ENCODE data around the gene KCNIP4.

Gene KCNIP4

DNA sequence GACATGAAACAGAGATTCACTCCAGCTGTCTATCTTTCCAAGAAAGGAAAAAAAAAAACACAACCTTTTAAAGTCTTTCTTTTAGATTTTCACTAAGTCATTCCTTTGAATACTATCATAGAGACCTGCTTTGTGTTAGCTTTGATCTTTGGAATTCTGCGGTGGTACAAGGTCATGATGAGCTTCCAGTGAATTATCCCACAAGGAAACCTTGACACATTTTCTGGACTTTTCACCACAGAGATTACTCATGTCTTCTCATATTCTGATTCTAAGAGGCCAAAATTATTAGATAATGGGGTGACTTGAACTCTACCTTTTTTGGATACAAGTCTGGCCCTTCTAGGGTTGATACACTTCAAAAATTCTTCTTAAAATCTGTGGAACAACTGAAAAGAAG is 1046.7 kb downstream of the KCNIP4 start:
- no peak for DNase-seq

DNA sequence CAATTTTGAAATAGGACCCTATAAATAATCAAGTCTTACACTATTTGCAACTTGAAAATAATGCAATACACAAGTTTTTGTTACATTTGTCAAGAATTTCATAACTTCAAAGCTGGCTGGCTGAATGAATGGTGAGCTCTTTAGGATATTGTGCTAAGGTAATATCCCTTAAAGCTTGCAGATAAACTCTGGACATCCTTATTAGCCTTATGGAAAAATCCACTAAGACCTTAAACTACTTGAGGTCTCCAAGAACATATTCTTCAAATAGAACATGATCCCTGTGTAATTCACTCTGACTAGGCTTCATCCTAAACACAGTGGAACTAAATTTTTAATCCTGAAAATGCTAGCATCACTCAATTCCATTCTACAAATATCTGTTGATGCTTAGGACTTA is 1049.0 kb downstream of the KCNIP4 start:
- no peak for DNase-seq

GRCh38 chr4:20895988-20896387 is 1052.6 kb downstream of the KCNIP4 start:
- no peak for DNase-seq

- no peak for DNase-seq
Observed at GRCh38 chr4:20895208-20895607, 1053.4 kb downstream of the KCNIP4 start.

- DNase-seq, result no peak
Observed at GRCh38 chr4:20890761-20891160, 1057.8 kb downstream of the KCNIP4 start.

DNA sequence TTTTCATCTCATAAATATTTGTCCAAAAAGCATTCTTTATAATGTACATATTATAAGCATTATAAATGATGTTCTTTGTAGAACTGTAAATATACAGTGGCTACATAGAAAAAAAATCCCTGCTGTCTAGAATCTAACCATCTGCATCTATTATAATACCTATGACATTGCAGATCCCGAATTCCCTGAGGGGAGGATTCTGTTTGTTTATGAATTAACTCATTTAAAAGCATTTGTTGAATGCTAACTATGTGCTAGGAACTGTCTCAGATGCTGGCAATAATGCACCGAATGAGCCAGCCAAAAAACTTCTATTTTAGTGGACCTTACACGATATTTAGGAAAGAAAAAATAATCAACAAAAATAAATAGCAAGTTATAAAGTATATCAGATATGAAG is 1058.7 kb downstream of the KCNIP4 start:
- no peak for DNase-seq

GRCh38 chr4:20883677-20884076 is 1064.9 kb downstream of the KCNIP4 start:
- DNase-seq, result no peak

GRCh38 chr4:20883231-20883630 is 1065.3 kb downstream of the KCNIP4 start:
- no peak for DNase-seq

GRCh38 chr4:20882500-20882899 is 1066.1 kb downstream of the KCNIP4 start:
- no peak for DNase-seq

DNA sequence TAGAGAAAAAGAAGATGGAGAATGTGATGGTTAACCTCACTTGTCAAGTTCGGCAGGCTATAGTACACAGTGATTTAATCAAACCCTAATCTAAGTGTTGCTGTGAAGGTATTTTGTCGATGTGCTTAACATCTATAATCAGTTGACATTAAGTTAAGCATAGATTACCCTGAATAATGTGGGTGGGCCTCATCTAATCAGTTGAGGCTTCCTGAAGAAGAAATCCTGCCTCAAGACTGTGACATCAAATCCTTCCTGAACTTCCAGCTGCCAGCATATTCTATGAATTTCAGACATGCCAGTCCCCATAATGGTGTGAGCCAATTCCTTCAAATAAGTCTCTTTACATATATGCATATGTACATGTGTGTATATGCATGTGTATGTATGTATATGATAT is 1066.9 kb downstream of the KCNIP4 start:
- DNase-seq, result no peak

GRCh38 chr4:20878806-20879205 is 1069.8 kb downstream of the KCNIP4 start:
- no peak for DNase-seq

DNA sequence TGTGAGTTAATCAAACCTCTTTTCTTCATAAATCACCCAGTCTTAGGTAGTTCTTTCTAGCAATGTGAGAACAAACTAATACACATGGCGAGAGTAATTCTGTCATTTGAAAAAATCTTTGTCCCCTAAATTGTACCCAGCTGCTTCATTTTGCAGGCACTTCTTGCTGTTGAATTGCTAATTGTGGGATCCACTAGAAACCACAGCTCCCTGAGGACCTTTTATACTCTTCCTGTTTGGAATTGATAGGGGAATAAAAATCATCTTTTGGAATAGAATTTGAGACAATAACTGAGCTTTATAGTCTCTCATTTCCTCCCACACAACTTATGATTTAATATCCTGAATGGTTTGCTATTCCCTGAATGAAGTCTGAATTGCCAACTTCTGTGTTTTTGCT is 1078.1 kb downstream of the KCNIP4 start:
- no peak for DNase-seq

GRCh38 chr4:20868108-20868507 is 1080.5 kb downstream of the KCNIP4 start:
- no peak for DNase-seq

DNA sequence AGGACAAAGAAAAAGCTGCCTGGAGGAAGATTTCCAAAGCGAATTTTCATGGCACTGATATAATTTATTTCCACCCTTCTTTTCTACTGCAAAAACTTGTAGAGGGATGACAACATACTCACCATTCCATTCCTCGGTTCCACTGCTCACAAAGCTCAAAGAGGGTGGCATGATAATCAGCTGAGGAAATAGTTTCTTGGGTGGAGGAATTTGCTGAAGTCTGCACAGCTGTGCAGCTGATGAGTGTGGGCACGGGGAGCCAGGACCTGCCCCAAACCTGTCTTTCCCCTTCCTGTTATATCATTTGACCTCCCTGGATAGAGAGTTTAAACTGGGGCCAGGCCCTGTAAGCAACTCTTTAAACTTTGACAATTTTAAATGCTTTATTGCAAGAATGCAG is 1087.7 kb downstream of the KCNIP4 start:
- no peak for DNase-seq

DNA sequence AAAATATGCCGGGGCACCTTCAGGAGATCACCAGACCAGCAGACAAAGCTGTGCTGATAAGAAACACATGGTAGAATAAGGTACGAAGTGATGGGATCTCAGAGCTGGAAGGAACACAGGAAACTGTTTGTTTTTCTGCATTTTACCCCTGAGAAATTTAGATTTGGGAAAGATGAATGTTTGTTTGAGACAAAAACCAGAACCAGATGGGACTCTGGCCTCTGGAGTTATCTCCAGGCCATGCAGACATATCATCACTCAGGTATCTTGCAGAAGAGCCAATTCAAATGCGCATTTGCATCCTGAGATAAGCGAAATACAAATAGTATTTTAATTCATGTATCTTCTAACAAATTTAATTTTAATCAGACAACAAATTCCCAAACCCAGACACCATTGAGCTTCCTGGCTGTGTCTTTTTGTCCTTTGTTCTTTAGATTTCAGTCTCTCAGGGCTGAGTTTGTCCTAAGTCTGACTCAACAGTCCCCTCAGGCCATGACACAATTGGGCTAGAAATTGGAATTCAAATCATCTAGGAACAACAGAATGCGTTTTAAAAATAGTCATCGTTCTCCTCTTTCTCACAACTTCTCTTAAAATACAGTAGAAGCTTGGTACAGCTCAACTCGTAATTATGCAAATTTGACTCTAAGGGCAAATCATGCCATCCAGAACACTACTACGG is 1089.3 kb downstream of the KCNIP4 start:
- DNase-seq, result no peak

- DNase-seq, result no peak
Observed at GRCh38 chr4:20857081-20857480, 1091.5 kb downstream of the KCNIP4 start.

DNA sequence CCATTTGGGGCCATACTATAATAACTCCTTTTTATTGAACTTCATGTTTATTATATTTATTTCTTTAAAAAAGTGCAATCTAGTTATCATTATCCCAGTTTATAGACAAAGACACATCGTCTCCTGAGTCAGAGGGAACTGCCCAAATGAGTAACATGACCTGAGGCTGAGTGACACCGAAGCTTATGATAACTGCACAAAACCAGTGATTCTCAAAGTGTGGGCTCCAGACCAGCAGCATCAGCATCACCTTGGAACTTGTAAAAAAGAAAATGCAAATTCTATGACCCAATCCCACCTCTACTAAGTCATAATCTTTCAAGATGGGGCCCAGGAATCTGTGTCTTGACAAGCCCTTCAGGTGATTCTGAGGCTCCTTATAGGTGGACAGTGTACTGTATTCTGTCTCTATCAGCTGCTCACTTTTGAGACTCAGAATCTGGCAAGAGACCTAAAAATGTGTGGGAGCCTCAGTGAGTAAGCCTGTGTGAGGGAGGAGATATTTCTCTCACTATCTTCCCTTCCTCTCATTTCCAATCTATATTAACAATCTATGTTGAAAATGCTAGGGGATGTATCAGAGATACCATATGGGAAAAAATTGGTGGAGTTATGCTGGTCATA is 1101.3 kb downstream of the KCNIP4 start:
- DNase-seq, result no peak

DNA sequence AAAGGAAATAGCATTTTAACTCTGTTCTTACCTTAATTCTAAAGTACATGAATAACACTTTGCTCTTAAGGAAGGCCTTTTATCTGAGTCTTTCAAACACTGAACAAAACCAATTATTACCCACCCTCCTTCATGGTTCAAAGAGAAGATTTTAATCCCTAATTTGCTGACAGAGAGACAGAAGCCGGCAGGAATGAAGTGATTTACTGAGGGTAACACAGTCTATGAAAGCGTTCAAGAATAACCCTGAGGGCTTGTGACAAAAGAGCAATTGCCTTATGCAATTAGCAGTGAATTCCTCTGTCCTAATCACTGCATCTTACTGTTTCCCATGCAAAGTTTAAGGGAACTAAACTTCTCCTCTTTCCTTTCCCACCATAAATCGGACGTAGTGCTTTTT is 1104.3 kb downstream of the KCNIP4 start:
- no peak for DNase-seq

DNA sequence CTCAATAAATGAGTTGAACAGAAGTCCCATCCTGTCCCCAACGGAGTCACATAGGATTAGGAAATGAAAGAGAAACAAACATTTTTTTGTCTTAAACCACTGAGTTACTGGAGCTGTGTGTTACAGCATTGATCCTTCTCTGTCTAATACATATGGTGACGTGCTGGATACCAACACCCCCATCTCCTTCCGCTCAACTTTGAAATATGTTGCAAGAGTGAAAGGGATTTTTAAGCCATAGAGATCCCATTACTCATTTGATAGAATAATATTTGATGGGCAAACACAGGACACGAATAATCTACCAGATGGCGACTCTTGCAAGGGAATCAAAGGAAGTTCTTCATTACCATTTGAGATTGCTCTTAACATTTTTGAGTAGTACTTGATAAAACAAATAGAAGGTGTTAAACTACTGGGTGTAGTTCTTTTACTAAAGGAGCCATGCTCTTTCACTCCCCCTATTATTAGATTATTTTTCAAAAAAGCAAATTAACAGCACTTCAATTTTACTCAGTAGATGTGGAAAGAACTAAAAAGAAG is 1107.9 kb downstream of the KCNIP4 start:
- DNase-seq, result no peak

DNA sequence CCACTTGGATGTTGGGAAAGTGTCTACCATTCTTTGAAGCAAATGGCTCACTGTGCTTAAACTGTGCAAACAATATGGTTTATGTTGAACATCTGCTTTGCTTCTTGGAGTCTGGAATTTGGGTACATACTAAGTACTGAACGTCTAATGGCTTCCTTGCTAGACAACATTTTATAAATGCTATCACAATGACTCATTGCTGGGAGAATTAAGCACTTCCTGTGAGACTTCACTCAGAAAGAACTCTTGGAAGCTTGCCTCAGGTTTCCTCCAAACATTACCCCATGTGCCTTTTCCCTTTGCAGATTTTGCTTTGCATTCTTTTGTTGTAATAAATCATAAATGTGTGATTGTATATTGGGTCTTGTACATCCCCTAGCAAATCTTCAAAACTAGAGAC is 1108.6 kb downstream of the KCNIP4 start:
- DNase-seq, result no peak

DNA sequence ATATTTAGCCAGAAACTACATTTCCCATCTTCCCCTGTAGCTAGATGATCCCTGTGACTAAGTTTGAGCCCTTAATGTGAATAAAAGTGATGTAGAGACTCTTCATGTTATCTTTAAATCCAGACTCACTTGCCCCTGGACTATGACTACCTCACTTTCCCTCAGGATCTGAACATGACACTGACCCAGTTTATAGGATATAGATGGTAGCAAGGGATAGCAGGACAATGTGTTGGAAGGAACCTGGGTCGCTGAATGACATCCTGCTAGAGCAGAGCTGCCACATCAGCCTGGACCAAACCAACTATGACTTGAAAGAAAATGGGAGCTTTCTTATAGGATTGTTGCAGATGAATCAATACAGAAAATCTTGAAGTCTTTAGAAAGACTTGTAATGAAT is 1110.1 kb downstream of the KCNIP4 start:
- no peak for DNase-seq

- DNase-seq, result no peak
Observed at GRCh38 chr4:20832826-20833225, 1115.7 kb downstream of the KCNIP4 start.

- no peak for DNase-seq
Observed at GRCh38 chr4:20831746-20832145, 1116.8 kb downstream of the KCNIP4 start.

- DNase-seq, result no peak
Observed at GRCh38 chr4:20829617-20830357, 1118.8 kb downstream of the KCNIP4 start.
